NB4 (cell line): Measurements from ENCODE around the gene LPP.

Source experiments
- DNase-seq: peaks from one replicate; pipeline ENCODE4 v3.0.0; 2010; ENCODE audit warnings: low read depth
- H3K4me3 ChIP-seq: one replicate; pipeline ENCODE4 v1.5.1; 2011; ENCODE audit warnings: mild to moderate bottlenecking, low read depth, low read length, moderate library complexity
- MYC ChIP-seq: IDR thresholded peaks from 2 replicates; pipeline ENCODE4 v1.6.1; 2011; ENCODE audit warnings: low read depth, low read length
- POLR2A ChIP-seq: IDR thresholded peaks from 2 replicates; pipeline ENCODE4 v1.6.1; 2011; ENCODE audit warnings: mild to moderate bottlenecking; ENCODE audit not compliant: insufficient read length; ENCODE audit errors: extremely low read depth
- TF ChIP-seq, protein P1 (sequence below): IDR thresholded peaks from 2 replicates; pipeline ENCODE4 v1.6.1; 2011; ENCODE audit warnings: low read depth, low read length
- TF ChIP-seq, protein P2 (sequence below): IDR thresholded peaks from one replicate; pipeline ENCODE4 v1.5.1; 2012; ENCODE audit warnings: low read depth, low read length

LPP gene

GRCh38 chr3:188157971-188158370 lies 4.0 kb downstream of the LPP start:
- DNase-seq: no peak
- TF ChIP-seq MYC (no peak), POLR2A (no peak)
- TF ChIP-seq, protein P1, sequence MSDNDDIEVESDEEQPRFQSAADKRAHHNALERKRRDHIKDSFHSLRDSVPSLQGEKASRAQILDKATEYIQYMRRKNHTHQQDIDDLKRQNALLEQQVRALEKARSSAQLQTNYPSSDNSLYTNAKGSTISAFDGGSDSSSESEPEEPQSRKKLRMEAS: no peak
- TF ChIP-seq, protein P2, sequence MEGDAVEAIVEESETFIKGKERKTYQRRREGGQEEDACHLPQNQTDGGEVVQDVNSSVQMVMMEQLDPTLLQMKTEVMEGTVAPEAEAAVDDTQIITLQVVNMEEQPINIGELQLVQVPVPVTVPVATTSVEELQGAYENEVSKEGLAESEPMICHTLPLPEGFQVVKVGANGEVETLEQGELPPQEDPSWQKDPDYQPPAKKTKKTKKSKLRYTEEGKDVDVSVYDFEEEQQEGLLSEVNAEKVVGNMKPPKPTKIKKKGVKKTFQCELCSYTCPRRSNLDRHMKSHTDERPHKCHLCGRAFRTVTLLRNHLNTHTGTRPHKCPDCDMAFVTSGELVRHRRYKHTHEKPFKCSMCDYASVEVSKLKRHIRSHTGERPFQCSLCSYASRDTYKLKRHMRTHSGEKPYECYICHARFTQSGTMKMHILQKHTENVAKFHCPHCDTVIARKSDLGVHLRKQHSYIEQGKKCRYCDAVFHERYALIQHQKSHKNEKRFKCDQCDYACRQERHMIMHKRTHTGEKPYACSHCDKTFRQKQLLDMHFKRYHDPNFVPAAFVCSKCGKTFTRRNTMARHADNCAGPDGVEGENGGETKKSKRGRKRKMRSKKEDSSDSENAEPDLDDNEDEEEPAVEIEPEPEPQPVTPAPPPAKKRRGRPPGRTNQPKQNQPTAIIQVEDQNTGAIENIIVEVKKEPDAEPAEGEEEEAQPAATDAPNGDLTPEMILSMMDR: no peak
- H3K4me3 ChIP-seq: no peak overlapping the region

DNA sequence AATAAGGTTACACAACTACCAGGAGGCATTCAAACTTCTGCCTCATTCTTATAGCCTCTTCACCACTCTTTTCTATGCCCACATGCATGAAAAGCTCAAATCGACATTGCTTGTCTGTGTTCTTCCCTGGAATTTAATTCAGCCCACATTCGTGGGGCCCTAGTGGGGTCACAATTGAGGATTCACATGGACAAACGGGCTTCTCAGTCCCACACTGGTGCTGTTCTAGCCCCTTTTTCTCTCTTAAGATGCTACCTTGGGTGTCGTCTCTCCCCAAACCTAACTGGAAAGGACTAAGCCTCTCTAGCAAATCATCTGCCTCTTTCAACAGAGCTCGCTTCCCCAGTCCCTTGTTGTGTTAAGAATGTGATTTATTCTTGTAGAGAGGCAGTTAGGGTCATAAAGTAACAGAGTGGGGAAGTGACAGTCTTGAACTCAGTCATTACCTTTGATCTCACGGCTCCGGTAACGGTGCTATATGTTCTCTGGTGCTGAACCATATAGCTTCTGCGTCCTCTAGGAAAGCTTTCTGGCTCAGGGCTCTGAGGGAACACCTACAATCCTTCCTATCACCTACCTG lies 4.9 kb downstream of the LPP start:
- no peak overlapping the region for H3K4me3 ChIP-seq
- DNase-seq: no peak
- TF ChIP-seq, protein P1: no peak
- TF ChIP-seq, protein P2: no peak
- TF ChIP-seq MYC (no peak), POLR2A (no peak)

DNA sequence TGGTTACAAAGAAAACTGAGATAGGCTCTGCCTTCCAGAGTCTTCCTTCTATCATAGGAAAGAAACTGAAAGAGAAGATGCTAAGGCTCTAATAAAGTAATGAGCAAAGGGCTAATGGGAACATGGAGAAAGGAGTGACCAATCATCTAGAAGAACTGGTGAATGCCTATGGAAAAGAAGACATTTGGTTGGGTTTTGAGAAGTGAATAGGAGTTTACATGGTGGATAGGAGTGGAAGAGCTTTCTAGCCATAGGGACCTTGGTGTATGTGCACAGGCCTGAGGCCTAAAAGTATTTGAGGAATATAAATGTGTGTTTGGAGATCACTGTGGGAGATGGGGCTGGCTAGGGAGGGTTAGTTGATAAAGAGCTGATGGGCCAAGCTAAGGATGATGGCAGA lies 6.8 kb downstream of the LPP start:
- TF ChIP-seq, protein P1: no peak
- TF ChIP-seq, protein P2: no peak
- no peak for TF ChIP-seq POLR2A
- TF ChIP-seq MYC: no peak
- H3K4me3 ChIP-seq: no peak overlapping the region
- DNase-seq: no peak

GRCh38 chr3:188164248-188164687 lies 10.3 kb downstream of the LPP start:
- no peak overlapping the region for H3K4me3 ChIP-seq
- DNase-seq: no peak
- TF ChIP-seq, protein P1: no peak
- TF ChIP-seq POLR2A: no peak

- no peak for DNase-seq
- TF ChIP-seq MYC (no peak), POLR2A (no peak)
- TF ChIP-seq, protein P1: no peak
- TF ChIP-seq, protein P2: no peak
- no peak overlapping the region for H3K4me3 ChIP-seq
Observed at GRCh38 chr3:188165596-188165995, 11.6 kb downstream of the LPP start.

DNA sequence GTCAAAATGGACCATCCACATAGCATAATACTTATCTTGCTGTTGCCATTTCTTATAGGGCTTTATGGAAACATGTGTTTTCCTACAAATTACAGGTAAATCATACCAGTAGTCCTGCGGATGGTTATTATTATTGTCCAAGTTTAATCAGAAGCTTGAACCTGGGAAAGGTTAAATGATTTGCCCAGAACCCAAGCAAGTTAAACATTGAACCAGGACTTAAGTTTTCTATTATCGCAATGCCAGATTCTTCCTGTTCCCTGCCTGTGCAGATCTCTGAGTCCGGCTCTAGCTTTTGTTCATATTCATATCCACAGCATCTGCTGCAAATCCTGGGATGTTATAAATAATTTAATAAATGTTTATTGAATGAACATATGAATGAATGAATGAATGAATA lies 12.5 kb downstream of the LPP start:
- DNase-seq: no peak
- TF ChIP-seq MYC: no peak
- TF ChIP-seq, protein P1: no peak
- TF ChIP-seq, protein P2: no peak
- no peak for TF ChIP-seq POLR2A
- no peak overlapping the region for H3K4me3 ChIP-seq
